Measurements from ENCODE around the gene DNAJB11. TPM values are rescaled to one million over a fixed set of nuclear protein-coding genes. Genes with fewer than 3 reads are reported as not detected.

The DNAJB11 gene
- total RNA-seq, 1 experiment from 2014 or later, result 54.3 TPM

GRCh38 chr3:186564586-186564985, 5.9 kb upstream of the DNAJB11 start:
- H4K20me1 ChIP-seq (ENCODE audit: insufficient read depth), result no peaks in the 10 kb centered on the region
- ChIA-PET CTCF (no interaction called here), RAD21 (ENCODE audit: low non-redundant PET in 1 of 2, low total read pairs in 2 of 2, uncharacterized antibody in 2 of 2, unreplicated experiment in 2 of 2) (no interaction called here), POLR2A (no interaction called here)
- no peak overlapping the region for H3K4me3 ChIP-seq (replicated peaks in 1 of 2; ENCODE audit: low read depth in 1 of 2, low read length in 2 of 2)
- no TSS peak for BruUV-seq (replicated peaks)
- H2AFZ ChIP-seq (ENCODE audit: low read depth, low read length, poor library complexity, severe bottlenecking), result no peak overlapping the region
- H3K4me2 ChIP-seq (ENCODE audit: low read length), result no peak overlapping the region
- no peak for ATAC-seq
- no peak for DNase-seq (ENCODE audit: low read depth, low spot score)
- TF ChIP-seq YY1 (IDR thresholded peaks at IDR 0.05; ENCODE audit: extremely low read depth, insufficient replicate concordance, low read depth, low read length), result no peak
- TF ChIP-seq, protein P1, sequence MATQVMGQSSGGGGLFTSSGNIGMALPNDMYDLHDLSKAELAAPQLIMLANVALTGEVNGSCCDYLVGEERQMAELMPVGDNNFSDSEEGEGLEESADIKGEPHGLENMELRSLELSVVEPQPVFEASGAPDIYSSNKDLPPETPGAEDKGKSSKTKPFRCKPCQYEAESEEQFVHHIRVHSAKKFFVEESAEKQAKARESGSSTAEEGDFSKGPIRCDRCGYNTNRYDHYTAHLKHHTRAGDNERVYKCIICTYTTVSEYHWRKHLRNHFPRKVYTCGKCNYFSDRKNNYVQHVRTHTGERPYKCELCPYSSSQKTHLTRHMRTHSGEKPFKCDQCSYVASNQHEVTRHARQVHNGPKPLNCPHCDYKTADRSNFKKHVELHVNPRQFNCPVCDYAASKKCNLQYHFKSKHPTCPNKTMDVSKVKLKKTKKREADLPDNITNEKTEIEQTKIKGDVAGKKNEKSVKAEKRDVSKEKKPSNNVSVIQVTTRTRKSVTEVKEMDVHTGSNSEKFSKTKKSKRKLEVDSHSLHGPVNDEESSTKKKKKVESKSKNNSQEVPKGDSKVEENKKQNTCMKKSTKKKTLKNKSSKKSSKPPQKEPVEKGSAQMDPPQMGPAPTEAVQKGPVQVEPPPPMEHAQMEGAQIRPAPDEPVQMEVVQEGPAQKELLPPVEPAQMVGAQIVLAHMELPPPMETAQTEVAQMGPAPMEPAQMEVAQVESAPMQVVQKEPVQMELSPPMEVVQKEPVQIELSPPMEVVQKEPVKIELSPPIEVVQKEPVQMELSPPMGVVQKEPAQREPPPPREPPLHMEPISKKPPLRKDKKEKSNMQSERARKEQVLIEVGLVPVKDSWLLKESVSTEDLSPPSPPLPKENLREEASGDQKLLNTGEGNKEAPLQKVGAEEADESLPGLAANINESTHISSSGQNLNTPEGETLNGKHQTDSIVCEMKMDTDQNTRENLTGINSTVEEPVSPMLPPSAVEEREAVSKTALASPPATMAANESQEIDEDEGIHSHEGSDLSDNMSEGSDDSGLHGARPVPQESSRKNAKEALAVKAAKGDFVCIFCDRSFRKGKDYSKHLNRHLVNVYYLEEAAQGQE (IDR thresholded peaks at IDR 0.05; ENCODE audit: low read depth), result no peak
- TF ChIP-seq CBX3 (IDR thresholded peaks at IDR 0.05; ENCODE audit: low read depth), result no peak
- no peak for TF ChIP-seq ATF3 (IDR thresholded peaks at IDR 0.05)
- TF ChIP-seq CEBPB (IDR thresholded peaks at IDR 0.05; ENCODE audit: low read depth), result no peak
- TF ChIP-seq, protein P2, sequence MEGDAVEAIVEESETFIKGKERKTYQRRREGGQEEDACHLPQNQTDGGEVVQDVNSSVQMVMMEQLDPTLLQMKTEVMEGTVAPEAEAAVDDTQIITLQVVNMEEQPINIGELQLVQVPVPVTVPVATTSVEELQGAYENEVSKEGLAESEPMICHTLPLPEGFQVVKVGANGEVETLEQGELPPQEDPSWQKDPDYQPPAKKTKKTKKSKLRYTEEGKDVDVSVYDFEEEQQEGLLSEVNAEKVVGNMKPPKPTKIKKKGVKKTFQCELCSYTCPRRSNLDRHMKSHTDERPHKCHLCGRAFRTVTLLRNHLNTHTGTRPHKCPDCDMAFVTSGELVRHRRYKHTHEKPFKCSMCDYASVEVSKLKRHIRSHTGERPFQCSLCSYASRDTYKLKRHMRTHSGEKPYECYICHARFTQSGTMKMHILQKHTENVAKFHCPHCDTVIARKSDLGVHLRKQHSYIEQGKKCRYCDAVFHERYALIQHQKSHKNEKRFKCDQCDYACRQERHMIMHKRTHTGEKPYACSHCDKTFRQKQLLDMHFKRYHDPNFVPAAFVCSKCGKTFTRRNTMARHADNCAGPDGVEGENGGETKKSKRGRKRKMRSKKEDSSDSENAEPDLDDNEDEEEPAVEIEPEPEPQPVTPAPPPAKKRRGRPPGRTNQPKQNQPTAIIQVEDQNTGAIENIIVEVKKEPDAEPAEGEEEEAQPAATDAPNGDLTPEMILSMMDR (IDR thresholded peaks at IDR 0.05 in 2 of 3, conservative IDR thresholded peaks at IDR 0.05 in 1 of 3; ENCODE audit: borderline replicate concordance in 1 of 3, insufficient read depth in 1 of 3, low read depth in 2 of 3, low read length in 2 of 3), result no peak
- no peak for TF ChIP-seq EGR1 (IDR thresholded peaks at IDR 0.05; ENCODE audit: low read depth)
- no peak for TF ChIP-seq POLR2AphosphoS5 (IDR thresholded peaks at IDR 0.05; ENCODE audit: low read depth, low read length)
- TF ChIP-seq TCF7L2 (IDR thresholded peaks at IDR 0.05; ENCODE audit: borderline replicate concordance, extremely low read depth, insufficient read depth, insufficient read length), result no peak
- TF ChIP-seq, protein P3, sequence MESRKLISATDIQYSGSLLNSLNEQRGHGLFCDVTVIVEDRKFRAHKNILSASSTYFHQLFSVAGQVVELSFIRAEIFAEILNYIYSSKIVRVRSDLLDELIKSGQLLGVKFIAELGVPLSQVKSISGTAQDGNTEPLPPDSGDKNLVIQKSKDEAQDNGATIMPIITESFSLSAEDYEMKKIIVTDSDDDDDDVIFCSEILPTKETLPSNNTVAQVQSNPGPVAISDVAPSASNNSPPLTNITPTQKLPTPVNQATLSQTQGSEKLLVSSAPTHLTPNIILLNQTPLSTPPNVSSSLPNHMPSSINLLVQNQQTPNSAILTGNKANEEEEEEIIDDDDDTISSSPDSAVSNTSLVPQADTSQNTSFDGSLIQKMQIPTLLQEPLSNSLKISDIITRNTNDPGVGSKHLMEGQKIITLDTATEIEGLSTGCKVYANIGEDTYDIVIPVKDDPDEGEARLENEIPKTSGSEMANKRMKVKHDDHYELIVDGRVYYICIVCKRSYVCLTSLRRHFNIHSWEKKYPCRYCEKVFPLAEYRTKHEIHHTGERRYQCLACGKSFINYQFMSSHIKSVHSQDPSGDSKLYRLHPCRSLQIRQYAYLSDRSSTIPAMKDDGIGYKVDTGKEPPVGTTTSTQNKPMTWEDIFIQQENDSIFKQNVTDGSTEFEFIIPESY (IDR thresholded peaks at IDR 0.05; ENCODE audit: extremely low read depth, insufficient replicate concordance, low read length), result no peak
- TF ChIP-seq EZH2phosphoT487 (IDR thresholded peaks at IDR 0.05; ENCODE audit: borderline replicate concordance), result no peak
- TF ChIP-seq JUND (IDR thresholded peaks at IDR 0.05), result no peak
- TF ChIP-seq ZFX (IDR thresholded peaks at IDR 0.05), result no peak
- TF ChIP-seq FOSL1 (IDR thresholded peaks at IDR 0.05; ENCODE audit: low read depth), result no peak
- no peak for TF ChIP-seq POLR2A (IDR thresholded peaks at IDR 0.05; ENCODE audit: borderline replicate concordance, extremely low read depth, insufficient read depth, insufficient read length)
- no peak for TF ChIP-seq SRF (IDR thresholded peaks at IDR 0.05; ENCODE audit: low read depth)
- no peak for TF ChIP-seq ELF1 (IDR thresholded peaks at IDR 0.05; ENCODE audit: borderline replicate concordance, low read depth)
- no peak for TF ChIP-seq RAD21 (IDR thresholded peaks at IDR 0.05; ENCODE audit: low read depth)
- no peaks in the 10 kb centered on the region for H3K9me2 ChIP-seq (ENCODE audit: insufficient read depth)
- peaks cover 69% of the 10 kb centered on the region for H3K79me2 ChIP-seq (ENCODE audit: insufficient read depth, low read length)
- no peaks in the 10 kb centered on the region for H3K27me3 ChIP-seq (ENCODE audit: insufficient read depth, low read length)
- peaks cover 9 to 23% of the 10 kb centered on the region in 2 experiments for H3K4me1 ChIP-seq (ENCODE audit: control insufficient read depth in 1 of 2, insufficient read depth in 2 of 2, low read length in 2 of 2)
- intact Hi-C loops (cut with micrococcal nuclease), result no loop called here
- H3K36me3 ChIP-seq (ENCODE audit: control insufficient read depth in 1 of 2, insufficient read depth in 2 of 2, low read length in 2 of 2), result peaks cover 3 to 19% of the 10 kb centered on the region in 2 experiments; a peak in 2 of 4 replicates
- H3K9me3 ChIP-seq (ENCODE audit: control insufficient read depth in 1 of 2, insufficient read depth in 1 of 2, low read depth in 1 of 2, low read length in 2 of 2), result no peaks in the 10 kb centered on the region
- H3K9ac ChIP-seq (ENCODE audit: low read length), result no peak overlapping the region
- H3K27ac ChIP-seq (ENCODE audit: low read depth, low read length), result no peak overlapping the region

All from HCT116 (cell line).